Subcutaneous adipose tissue (tissue), 4 donors: Measurements from ENCODE around the gene GABRG3. TPM values are rescaled to one million over a fixed set of nuclear protein-coding genes. Genes with fewer than 3 reads are reported as not detected.

ENCODE experiments used
- CTCF ChIP-seq: fragments of 450-650 bp; IDR thresholded peaks from one replicate; pipeline ENCODE4 v1.5.1; 2016; ENCODE audit warnings: low read depth, mild to moderate bottlenecking, control low read depth, antibody characterized with exemption, moderate library complexity
- total RNA-seq, 4 donors: library from RNA; depleted of rRNA; stranded (reverse); fragments of >200 nt; gene quantifications; one replicate each; pipeline ENCODE4 v1.1.0, GENCODE V29; 2016

Gene GABRG3
- total RNA-seq, 4 donors from 2014 or later, result not detected

- no peak for TF ChIP-seq CTCF
Measured at GRCh38 chr15:27361438-27361837, 390.5 kb downstream of the GABRG3 start.

GRCh38 chr15:27365456-27365855, 394.5 kb downstream of the GABRG3 start:
- no peak for TF ChIP-seq CTCF

GRCh38 chr15:27382361-27383025, 411.5 kb downstream of the GABRG3 start:
- TF ChIP-seq CTCF, result no peak

GRCh38 chr15:27383726-27384125, 412.7 kb downstream of the GABRG3 start:
- TF ChIP-seq CTCF, result no peak

- no peak for TF ChIP-seq CTCF
Measured at GRCh38 chr15:27392163-27392562, 421.2 kb downstream of the GABRG3 start.

- no peak for TF ChIP-seq CTCF
Measured at GRCh38 chr15:27396521-27396920, 425.5 kb downstream of the GABRG3 start.

GRCh38 chr15:27396996-27397395, 426.0 kb downstream of the GABRG3 start:
- TF ChIP-seq CTCF, result no peak
